Measurements from ENCODE around the gene CCL20.

GRCh38 chr2:227805578-227805977, 8.1 kb upstream of the CCL20 start:
- TF ChIP-seq, protein P1, sequence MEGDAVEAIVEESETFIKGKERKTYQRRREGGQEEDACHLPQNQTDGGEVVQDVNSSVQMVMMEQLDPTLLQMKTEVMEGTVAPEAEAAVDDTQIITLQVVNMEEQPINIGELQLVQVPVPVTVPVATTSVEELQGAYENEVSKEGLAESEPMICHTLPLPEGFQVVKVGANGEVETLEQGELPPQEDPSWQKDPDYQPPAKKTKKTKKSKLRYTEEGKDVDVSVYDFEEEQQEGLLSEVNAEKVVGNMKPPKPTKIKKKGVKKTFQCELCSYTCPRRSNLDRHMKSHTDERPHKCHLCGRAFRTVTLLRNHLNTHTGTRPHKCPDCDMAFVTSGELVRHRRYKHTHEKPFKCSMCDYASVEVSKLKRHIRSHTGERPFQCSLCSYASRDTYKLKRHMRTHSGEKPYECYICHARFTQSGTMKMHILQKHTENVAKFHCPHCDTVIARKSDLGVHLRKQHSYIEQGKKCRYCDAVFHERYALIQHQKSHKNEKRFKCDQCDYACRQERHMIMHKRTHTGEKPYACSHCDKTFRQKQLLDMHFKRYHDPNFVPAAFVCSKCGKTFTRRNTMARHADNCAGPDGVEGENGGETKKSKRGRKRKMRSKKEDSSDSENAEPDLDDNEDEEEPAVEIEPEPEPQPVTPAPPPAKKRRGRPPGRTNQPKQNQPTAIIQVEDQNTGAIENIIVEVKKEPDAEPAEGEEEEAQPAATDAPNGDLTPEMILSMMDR (IDR thresholded peaks at IDR 0.05) = no peak
- no peak for TF ChIP-seq POLR2A (IDR thresholded peaks at IDR 0.05)

Measured in Peyer's patch (tissue), 4 donors.